Loucy (cell line): ENCODE data around the gene KCNIP3.

ENCODE experiments used
- EZH2phosphoT487 ChIP-seq: fragments of 200-600 bp; IDR thresholded peaks from 2 replicates; pipeline ENCODE4 v1.6.1; 2018; ENCODE audit warnings: antibody characterized with exemption, mild to moderate bottlenecking, moderate library complexity, borderline replicate concordance
- TF ChIP-seq, protein P1 (sequence below): fragments of 200-600 bp; sonication (generic); conservative IDR thresholded peaks from 2 replicates; pipeline ENCODE4 v1.5.1; 2014; ENCODE audit warnings: mild to moderate bottlenecking, antibody characterized with exemption, low read length

GRCh38 chr2:95301186-95301585, 4.0 kb downstream of the KCNIP3 start:
- no peak for TF ChIP-seq EZH2phosphoT487
- TF ChIP-seq, protein P1, sequence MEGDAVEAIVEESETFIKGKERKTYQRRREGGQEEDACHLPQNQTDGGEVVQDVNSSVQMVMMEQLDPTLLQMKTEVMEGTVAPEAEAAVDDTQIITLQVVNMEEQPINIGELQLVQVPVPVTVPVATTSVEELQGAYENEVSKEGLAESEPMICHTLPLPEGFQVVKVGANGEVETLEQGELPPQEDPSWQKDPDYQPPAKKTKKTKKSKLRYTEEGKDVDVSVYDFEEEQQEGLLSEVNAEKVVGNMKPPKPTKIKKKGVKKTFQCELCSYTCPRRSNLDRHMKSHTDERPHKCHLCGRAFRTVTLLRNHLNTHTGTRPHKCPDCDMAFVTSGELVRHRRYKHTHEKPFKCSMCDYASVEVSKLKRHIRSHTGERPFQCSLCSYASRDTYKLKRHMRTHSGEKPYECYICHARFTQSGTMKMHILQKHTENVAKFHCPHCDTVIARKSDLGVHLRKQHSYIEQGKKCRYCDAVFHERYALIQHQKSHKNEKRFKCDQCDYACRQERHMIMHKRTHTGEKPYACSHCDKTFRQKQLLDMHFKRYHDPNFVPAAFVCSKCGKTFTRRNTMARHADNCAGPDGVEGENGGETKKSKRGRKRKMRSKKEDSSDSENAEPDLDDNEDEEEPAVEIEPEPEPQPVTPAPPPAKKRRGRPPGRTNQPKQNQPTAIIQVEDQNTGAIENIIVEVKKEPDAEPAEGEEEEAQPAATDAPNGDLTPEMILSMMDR: no peak
